HEK293 (cell line): Measurements from ENCODE around the gene SEMA4B.

ENCODE experiments used
- BCL11A ChIP-seq: fragments of 450-650 bp; formaldehyde crosslinking; IDR thresholded peaks from 2 replicates; pipeline ENCODE4 v1.5.1; 2016; ENCODE audit warnings: low read depth, missing biosample characterization, missing genetic modification characterization
- GLIS1 ChIP-seq: fragments of 450-650 bp; formaldehyde crosslinking; IDR thresholded peaks from 2 replicates; pipeline ENCODE4 v1.5.1; 2016; ENCODE audit warnings: missing biosample characterization, missing genetic modification characterization
- KLF8 ChIP-seq: fragments of 450-650 bp; formaldehyde crosslinking; IDR thresholded peaks from 2 replicates; pipeline ENCODE4 v1.5.1; 2016; ENCODE audit warnings: missing biosample characterization, missing genetic modification characterization
- OSR2 ChIP-seq: fragments of 450-650 bp; formaldehyde crosslinking; IDR thresholded peaks from 2 replicates; pipeline ENCODE4 v1.5.1; 2016; ENCODE audit warnings: missing biosample characterization, missing genetic modification characterization
- SETDB1 ChIP-seq: IDR thresholded peaks from one replicate; pipeline ENCODE4 v1.6.1; 2017; ENCODE audit warnings: mild to moderate bottlenecking, low read length, moderate library complexity, mixed read lengths; ENCODE audit not compliant: insufficient read length
- SP3 ChIP-seq: fragments of 450-650 bp; formaldehyde crosslinking; IDR thresholded peaks from 2 replicates; pipeline ENCODE4 v1.5.1; 2016; ENCODE audit warnings: missing biosample characterization, missing genetic modification characterization
- ZBTB17 ChIP-seq: fragments of 450-650 bp; formaldehyde crosslinking; IDR thresholded peaks from 2 replicates; pipeline ENCODE4 v1.5.1; 2016; ENCODE audit warnings: missing biosample characterization, missing genetic modification characterization
- ZEB2 ChIP-seq: fragments of 450-650 bp; formaldehyde crosslinking; IDR thresholded peaks from 2 replicates; pipeline ENCODE4 v1.5.1; 2016; ENCODE audit warnings: missing biosample characterization, missing genetic modification characterization
- ZNF10 ChIP-seq: fragments of 450-650 bp; formaldehyde crosslinking; IDR thresholded peaks from 2 replicates; pipeline ENCODE4 v1.5.1; 2017; ENCODE audit warnings: missing biosample characterization, missing genetic modification characterization
- ZNF132 ChIP-seq: fragments of 450-650 bp; formaldehyde crosslinking; IDR thresholded peaks from 2 replicates; pipeline ENCODE4 v1.5.1; 2017; ENCODE audit warnings: missing biosample characterization, missing genetic modification characterization, borderline replicate concordance
- ZNF157 ChIP-seq: fragments of 450-650 bp; formaldehyde crosslinking; IDR thresholded peaks from 2 replicates; pipeline ENCODE4 v1.5.1; 2016; ENCODE audit warnings: missing biosample characterization, missing genetic modification characterization
- ZNF266 ChIP-seq: fragments of 450-650 bp; formaldehyde crosslinking; IDR thresholded peaks from 2 replicates; pipeline ENCODE4 v1.5.1; 2016; ENCODE audit warnings: missing biosample characterization, missing genetic modification characterization, low read depth
- ZNF335 ChIP-seq: fragments of 450-650 bp; formaldehyde crosslinking; conservative IDR thresholded peaks from 2 replicates; pipeline ENCODE4 v1.5.1; 2016; ENCODE audit warnings: missing biosample characterization, missing genetic modification characterization
- ZNF341 ChIP-seq: fragments of 450-650 bp; formaldehyde crosslinking; IDR thresholded peaks from 2 replicates; pipeline ENCODE4; 2016; ENCODE audit warnings: low read depth, missing biosample characterization, missing genetic modification characterization
- ZNF350 ChIP-seq: fragments of 450-650 bp; formaldehyde crosslinking; IDR thresholded peaks from 2 replicates; pipeline ENCODE4 v1.5.0; 2017; ENCODE audit warnings: missing biosample characterization, mild to moderate bottlenecking, missing genetic modification characterization
- ZNF366 ChIP-seq: fragments of 450-650 bp; formaldehyde crosslinking; conservative IDR thresholded peaks from 2 replicates; pipeline ENCODE4 v1.5.1; 2016; ENCODE audit warnings: missing biosample characterization, missing genetic modification characterization
- ZNF394 ChIP-seq: fragments of 450-650 bp; formaldehyde crosslinking; IDR thresholded peaks from 2 replicates; pipeline ENCODE4 v1.5.1; 2016; ENCODE audit warnings: missing biosample characterization, missing genetic modification characterization, mild to moderate bottlenecking, moderate library complexity, borderline replicate concordance
- ZNF423 ChIP-seq: fragments of 450-650 bp; formaldehyde crosslinking; IDR thresholded peaks from 2 replicates; pipeline ENCODE4 v1.5.1; 2016; ENCODE audit warnings: missing biosample characterization, missing genetic modification characterization
- ZNF521 ChIP-seq: fragments of 450-650 bp; formaldehyde crosslinking; IDR thresholded peaks from 2 replicates; pipeline ENCODE4 v1.5.1; 2017; ENCODE audit warnings: missing biosample characterization, mild to moderate bottlenecking, missing genetic modification characterization
- ZNF560 ChIP-seq: fragments of 450-650 bp; formaldehyde crosslinking; IDR thresholded peaks from 2 replicates; pipeline ENCODE4 v1.5.1; 2017; ENCODE audit warnings: missing biosample characterization, missing genetic modification characterization, borderline replicate concordance
- ZNF561 ChIP-seq: fragments of 450-650 bp; IDR thresholded peaks from 2 replicates; pipeline ENCODE4 v1.5.1; 2018; ENCODE audit warnings: missing biosample characterization, missing genetic modification characterization, borderline replicate concordance
- ZNF610 ChIP-seq: fragments of 450-650 bp; formaldehyde crosslinking; IDR thresholded peaks from 2 replicates; pipeline ENCODE4 v1.5.1; 2016; ENCODE audit warnings: missing biosample characterization, missing genetic modification characterization, borderline replicate concordance
- ZNF629 ChIP-seq: fragments of 450-650 bp; formaldehyde crosslinking; IDR thresholded peaks from 2 replicates; pipeline ENCODE4 v1.5.1; 2017; ENCODE audit warnings: missing biosample characterization, missing genetic modification characterization
- ZNF747 ChIP-seq: fragments of 450-650 bp; formaldehyde crosslinking; IDR thresholded peaks from 2 replicates; pipeline ENCODE4 v1.5.1; 2016; ENCODE audit warnings: missing biosample characterization, missing genetic modification characterization
- ZNF776 ChIP-seq: fragments of 450-650 bp; formaldehyde crosslinking; IDR thresholded peaks from 2 replicates; pipeline ENCODE4 v1.5.0; 2017; ENCODE audit warnings: missing biosample characterization, missing genetic modification characterization, borderline replicate concordance
- ZNF791 ChIP-seq: fragments of 450-650 bp; formaldehyde crosslinking; IDR thresholded peaks from 2 replicates; pipeline ENCODE4 v1.5.1; 2016; ENCODE audit warnings: missing biosample characterization, missing genetic modification characterization
- TF ChIP-seq, protein P1 (sequence below): fragments of 450-650 bp; formaldehyde crosslinking; conservative IDR thresholded peaks from 2 replicates; pipeline ENCODE4 v1.5.1; 2016; ENCODE audit warnings: low read depth, missing biosample characterization, missing genetic modification characterization
- TF ChIP-seq, protein P2 (sequence below): fragments of 450-650 bp; formaldehyde crosslinking; IDR thresholded peaks from 2 replicates; pipeline ENCODE4 v1.5.1; 2016; ENCODE audit warnings: missing biosample characterization, missing genetic modification characterization
- TF ChIP-seq, protein P3 (sequence below): fragments of 450-650 bp; formaldehyde crosslinking; IDR thresholded peaks from 2 replicates; pipeline ENCODE4 v1.5.1; 2017; ENCODE audit warnings: missing biosample characterization, mild to moderate bottlenecking, missing genetic modification characterization, moderate library complexity
- TF ChIP-seq, protein P4 (sequence below): fragments of 450-650 bp; formaldehyde crosslinking; IDR thresholded peaks from 2 replicates; pipeline ENCODE4 v1.5.1; 2016; ENCODE audit warnings: missing biosample characterization, missing genetic modification characterization

The SEMA4B gene

DNA sequence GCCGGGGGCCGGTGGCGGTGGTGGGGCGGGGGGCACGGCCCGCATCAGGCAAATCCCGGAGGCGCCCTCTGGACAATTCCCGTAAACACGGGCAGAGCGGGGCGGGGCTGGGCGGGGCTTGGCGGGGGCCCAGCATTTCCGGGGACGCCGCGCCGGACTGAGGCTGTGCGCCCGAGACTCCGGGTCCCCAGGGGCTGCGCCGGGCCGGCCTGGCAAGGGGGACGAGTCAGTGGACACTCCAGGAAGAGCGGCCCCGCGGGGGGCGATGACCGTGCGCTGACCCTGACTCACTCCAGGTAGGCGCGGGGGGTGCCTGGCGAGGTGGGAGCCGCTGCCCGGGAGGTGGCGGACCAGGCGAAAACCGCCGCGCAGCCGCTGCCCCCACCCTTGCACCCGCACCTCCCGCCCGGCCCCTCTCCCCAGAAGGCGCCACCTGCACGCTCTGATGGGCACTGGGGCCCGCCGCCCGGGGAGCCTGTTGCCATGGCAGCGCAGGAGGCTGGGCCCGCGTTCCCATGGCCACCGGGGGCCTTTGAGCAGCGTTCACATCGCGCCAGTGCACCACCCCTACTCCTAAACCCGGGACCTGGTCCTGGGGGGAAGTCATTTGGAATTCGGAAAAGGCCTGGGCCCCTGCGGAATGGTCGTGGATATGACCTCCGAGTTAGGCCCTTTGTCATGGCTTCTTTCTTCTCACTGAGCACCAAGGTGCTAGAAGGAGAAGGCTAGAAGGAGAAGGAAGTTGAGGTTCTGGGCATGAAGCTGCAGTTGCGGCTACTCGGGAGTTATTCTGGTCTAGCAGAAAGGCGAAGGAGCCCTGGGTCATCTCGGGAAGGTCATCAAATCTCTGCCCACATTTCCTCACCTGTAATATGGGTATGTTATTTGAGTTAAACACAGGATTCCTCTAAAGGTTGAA lies 16.1 kb upstream of the SEMA4B start (continued):
- TF ChIP-seq, protein P1, sequence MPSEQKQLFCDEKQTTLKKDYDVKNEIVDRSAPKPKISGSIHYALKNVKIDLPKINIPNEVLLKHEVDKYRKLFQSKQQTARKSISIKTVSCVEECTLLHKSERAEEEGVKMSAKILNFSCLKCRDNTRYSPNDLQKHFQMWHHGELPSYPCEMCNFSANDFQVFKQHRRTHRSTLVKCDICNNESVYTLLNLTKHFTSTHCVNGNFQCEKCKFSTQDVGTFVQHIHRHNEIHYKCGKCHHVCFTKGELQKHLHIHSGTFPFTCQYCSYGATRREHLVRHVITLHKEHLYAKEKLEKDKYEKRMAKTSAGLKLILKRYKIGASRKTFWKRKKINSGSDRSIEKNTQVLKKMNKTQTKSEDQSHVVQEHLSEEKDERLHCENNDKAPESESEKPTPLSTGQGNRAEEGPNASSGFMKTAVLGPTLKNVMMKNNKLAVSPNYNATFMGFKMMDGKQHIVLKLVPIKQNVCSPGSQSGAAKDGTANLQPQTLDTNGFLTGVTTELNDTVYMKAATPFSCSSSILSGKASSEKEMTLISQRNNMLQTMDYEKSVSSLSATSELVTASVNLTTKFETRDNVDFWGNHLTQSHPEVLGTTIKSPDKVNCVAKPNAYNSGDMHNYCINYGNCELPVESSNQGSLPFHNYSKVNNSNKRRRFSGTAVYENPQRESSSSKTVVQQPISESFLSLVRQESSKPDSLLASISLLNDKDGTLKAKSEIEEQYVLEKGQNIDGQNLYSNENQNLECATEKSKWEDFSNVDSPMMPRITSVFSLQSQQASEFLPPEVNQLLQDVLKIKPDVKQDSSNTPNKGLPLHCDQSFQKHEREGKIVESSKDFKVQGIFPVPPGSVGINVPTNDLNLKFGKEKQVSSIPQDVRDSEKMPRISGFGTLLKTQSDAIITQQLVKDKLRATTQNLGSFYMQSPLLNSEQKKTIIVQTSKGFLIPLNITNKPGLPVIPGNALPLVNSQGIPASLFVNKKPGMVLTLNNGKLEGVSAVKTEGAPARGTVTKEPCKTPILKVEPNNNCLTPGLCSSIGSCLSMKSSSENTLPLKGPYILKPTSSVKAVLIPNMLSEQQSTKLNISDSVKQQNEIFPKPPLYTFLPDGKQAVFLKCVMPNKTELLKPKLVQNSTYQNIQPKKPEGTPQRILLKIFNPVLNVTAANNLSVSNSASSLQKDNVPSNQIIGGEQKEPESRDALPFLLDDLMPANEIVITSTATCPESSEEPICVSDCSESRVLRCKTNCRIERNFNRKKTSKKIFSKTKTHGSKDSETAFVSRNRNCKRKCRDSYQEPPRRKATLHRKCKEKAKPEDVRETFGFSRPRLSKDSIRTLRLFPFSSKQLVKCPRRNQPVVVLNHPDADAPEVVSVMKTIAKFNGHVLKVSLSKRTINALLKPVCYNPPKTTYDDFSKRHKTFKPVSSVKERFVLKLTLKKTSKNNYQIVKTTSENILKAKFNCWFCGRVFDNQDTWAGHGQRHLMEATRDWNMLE (tag by site-specific recombination) = no peak
- TF ChIP-seq ZNF560 (tag by site-specific recombination) = no peak
- 0 out of 2 replicates have a peak, but pooled peaks have one; percentile 55 for TF ChIP-seq SP3 (tag by site-specific recombination)
- TF ChIP-seq, protein P2, sequence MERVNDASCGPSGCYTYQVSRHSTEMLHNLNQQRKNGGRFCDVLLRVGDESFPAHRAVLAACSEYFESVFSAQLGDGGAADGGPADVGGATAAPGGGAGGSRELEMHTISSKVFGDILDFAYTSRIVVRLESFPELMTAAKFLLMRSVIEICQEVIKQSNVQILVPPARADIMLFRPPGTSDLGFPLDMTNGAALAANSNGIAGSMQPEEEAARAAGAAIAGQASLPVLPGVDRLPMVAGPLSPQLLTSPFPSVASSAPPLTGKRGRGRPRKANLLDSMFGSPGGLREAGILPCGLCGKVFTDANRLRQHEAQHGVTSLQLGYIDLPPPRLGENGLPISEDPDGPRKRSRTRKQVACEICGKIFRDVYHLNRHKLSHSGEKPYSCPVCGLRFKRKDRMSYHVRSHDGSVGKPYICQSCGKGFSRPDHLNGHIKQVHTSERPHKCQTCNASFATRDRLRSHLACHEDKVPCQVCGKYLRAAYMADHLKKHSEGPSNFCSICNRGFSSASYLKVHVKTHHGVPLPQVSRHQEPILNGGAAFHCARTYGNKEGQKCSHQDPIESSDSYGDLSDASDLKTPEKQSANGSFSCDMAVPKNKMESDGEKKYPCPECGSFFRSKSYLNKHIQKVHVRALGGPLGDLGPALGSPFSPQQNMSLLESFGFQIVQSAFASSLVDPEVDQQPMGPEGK (tag by site-specific recombination) = peak; percentile 80
- no peak for TF ChIP-seq ZNF132 (tag by site-specific recombination)
- TF ChIP-seq ZNF350 (tag by site-specific recombination) = no peak
- no peak for TF ChIP-seq ZNF366 (tag by site-specific recombination)
- 0 out of 2 replicates have a peak, but pooled peaks have one; percentile 48 for TF ChIP-seq ZEB2 (tag by site-specific recombination)
- 0 out of 2 replicates have a peak, but pooled peaks have one; percentile 1 for TF ChIP-seq ZNF10 (tag by site-specific recombination)
- TF ChIP-seq ZNF561 = 0 out of 2 replicates have a peak, but pooled peaks have one; percentile 34
- TF ChIP-seq, protein P3, sequence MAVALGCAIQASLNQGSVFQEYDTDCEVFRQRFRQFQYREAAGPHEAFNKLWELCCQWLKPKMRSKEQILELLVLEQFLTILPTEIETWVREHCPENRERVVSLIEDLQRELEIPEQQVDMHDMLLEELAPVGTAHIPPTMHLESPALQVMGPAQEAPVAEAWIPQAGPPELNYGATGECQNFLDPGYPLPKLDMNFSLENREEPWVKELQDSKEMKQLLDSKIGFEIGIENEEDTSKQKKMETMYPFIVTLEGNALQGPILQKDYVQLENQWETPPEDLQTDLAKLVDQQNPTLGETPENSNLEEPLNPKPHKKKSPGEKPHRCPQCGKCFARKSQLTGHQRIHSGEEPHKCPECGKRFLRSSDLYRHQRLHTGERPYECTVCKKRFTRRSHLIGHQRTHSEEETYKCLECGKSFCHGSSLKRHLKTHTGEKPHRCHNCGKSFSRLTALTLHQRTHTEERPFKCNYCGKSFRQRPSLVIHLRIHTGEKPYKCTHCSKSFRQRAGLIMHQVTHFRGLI (tag by site-specific recombination) = no peak
- TF ChIP-seq ZNF776 (tag by site-specific recombination) = no peak
- no peak for TF ChIP-seq ZNF266
- TF ChIP-seq ZNF521 (tag by site-specific recombination) = no peak
- TF ChIP-seq ZNF791 = no peak
- TF ChIP-seq, protein P4, sequence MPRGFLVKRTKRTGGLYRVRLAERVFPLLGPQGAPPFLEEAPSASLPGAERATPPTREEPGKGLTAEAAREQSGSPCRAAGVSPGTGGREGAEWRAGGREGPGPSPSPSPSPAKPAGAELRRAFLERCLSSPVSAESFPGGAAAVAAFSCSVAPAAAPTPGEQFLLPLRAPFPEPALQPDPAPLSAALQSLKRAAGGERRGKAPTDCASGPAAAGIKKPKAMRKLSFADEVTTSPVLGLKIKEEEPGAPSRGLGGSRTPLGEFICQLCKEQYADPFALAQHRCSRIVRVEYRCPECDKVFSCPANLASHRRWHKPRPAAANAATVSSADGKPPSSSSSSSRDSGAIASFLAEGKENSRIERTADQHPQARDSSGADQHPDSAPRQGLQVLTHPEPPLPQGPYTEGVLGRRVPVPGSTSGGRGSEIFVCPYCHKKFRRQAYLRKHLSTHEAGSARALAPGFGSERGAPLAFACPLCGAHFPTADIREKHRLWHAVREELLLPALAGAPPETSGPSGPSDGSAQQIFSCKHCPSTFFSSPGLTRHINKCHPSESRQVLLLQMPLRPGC (tag by site-specific recombination) = peak; percentile 37
- TF ChIP-seq ZNF747 (tag by site-specific recombination) = no peak
- TF ChIP-seq BCL11A (tag by site-specific recombination) = 0 out of 2 replicates have a peak, but pooled peaks have one; percentile 9
- peak; percentile 92 for TF ChIP-seq ZNF335 (tag by site-specific recombination)
- no peak for TF ChIP-seq ZNF394 (tag by site-specific recombination)
- peak; percentile 61 for TF ChIP-seq KLF8 (tag by site-specific recombination)
- TF ChIP-seq ZNF341 (tag by site-specific recombination) = peak; percentile 90
- peak; percentile 49; the same call in 1 of the 2 replicates for TF ChIP-seq ZNF610 (tag by site-specific recombination)
- TF ChIP-seq OSR2 (tag by site-specific recombination) = 0 out of 2 replicates have a peak, but pooled peaks have one; percentile 15
- TF ChIP-seq ZNF423 = peak; percentile 96
- TF ChIP-seq SETDB1 = no peak
- no peak for TF ChIP-seq ZNF157 (tag by site-specific recombination)
- TF ChIP-seq ZBTB17 (tag by site-specific recombination) = no peak
- TF ChIP-seq ZNF629 = no peak
- peak; percentile 100 for TF ChIP-seq GLIS1 (tag by site-specific recombination)
